Measurements from ENCODE around the gene SCYGR1. TPM values are rescaled to one million over a fixed set of nuclear protein-coding genes. Genes with fewer than 3 reads are reported as not detected.

The SCYGR1 gene
- total RNA-seq, 2 experiments from 2014 or later = not detected

- no peaks in the 10 kb centered on the region for H3K36me3 ChIP-seq (ENCODE audit: insufficient read depth, low read length)
- CTCF ChIA-PET = interaction anchor here (0.6 kb wide), 1 partner anchor 509 kb away, joined by 3 read pairs; no protein-coding TSS in a partner anchor
- no peak overlapping the region for H3K27ac Mint-ChIP-seq
- no peaks in the 10 kb centered on the region for H3K9me3 Mint-ChIP-seq
- ATAC-seq (ENCODE audit: poor library complexity) = no peak
- H3K27me3 ChIP-seq (ENCODE audit: control insufficient read depth in 1 of 2, insufficient read depth in 2 of 2, low read length in 2 of 2) = no peaks in the 10 kb centered on the region
- no peak for TF ChIP-seq CTCF (IDR thresholded peaks at IDR 0.05)
- H3K27me3 Mint-ChIP-seq = no peaks in the 10 kb centered on the region
- no peaks in the 10 kb centered on the region for H3K36me3 Mint-ChIP-seq (ENCODE audit: low read depth)
- H3K4me1 ChIP-seq (ENCODE audit: insufficient read depth, low read length) = peaks cover 3% of the 10 kb centered on the region
- intact Hi-C loops (cut with DNase I, micrococcal nuclease) = no loop called here
- H3K4me3 ChIP-seq (ENCODE audit: low read length) = no peak overlapping the region
- POLR2A ChIA-PET = no interaction called here
- no peak overlapping the region for H3K27ac ChIP-seq (ENCODE audit: low read depth in 1 of 2, low read length in 2 of 2)
- no peak for DNase-seq
- no peaks in the 10 kb centered on the region for H3K4me1 Mint-ChIP-seq (ENCODE audit: low read depth)
- no peaks in the 10 kb centered on the region for H3K9me3 ChIP-seq (ENCODE audit: control insufficient read depth in 1 of 2, insufficient read depth in 1 of 2, low read length in 2 of 2)
- no peak overlapping the region for H3K4me3 Mint-ChIP-seq
Observed at GRCh38 chr2:227398684-227399670, 11.2 kb upstream of the SCYGR1 start.

- Mint-ChIP-seq H3K9me3 (no peaks in the 10 kb centered on the region), H3K27me3 (no peaks in the 10 kb centered on the region), H3K4me1 (ENCODE audit: low read depth) (no peaks in the 10 kb centered on the region), H3K36me3 (ENCODE audit: low read depth) (no peaks in the 10 kb centered on the region), H3K4me3 (no peak overlapping the region), H3K27ac (no peak overlapping the region)
- no peak for DNase-seq
- ChIA-PET POLR2A (no interaction called here), CTCF (interaction anchor here (0.6 kb wide), 1 partner anchor 13 kb away, joined by 3 read pairs; no protein-coding TSS in a partner anchor)
- no peak for TF ChIP-seq CTCF (IDR thresholded peaks at IDR 0.05)
- H3K27me3 ChIP-seq (ENCODE audit: control insufficient read depth in 1 of 2, insufficient read depth in 2 of 2, low read length in 2 of 2) = no peaks in the 10 kb centered on the region
- peaks cover 3% of the 10 kb centered on the region for H3K4me1 ChIP-seq (ENCODE audit: insufficient read depth, low read length)
- intact Hi-C loops (cut with DNase I, micrococcal nuclease) = no loop called here
- H3K27ac ChIP-seq (ENCODE audit: low read depth in 1 of 2, low read length in 2 of 2) = no peak overlapping the region
- no peaks in the 10 kb centered on the region for H3K9me3 ChIP-seq (ENCODE audit: control insufficient read depth in 1 of 2, insufficient read depth in 1 of 2, low read length in 2 of 2)
- H3K36me3 ChIP-seq (ENCODE audit: insufficient read depth, low read length) = no peaks in the 10 kb centered on the region
- H3K4me3 ChIP-seq (ENCODE audit: low read length) = no peak overlapping the region
- ATAC-seq (ENCODE audit: poor library complexity) = no peak
Observed at GRCh38 chr2:227397562-227397961, 9.8 kb upstream of the SCYGR1 start.

GRCh38 chr2:227395556-227395955, 7.8 kb upstream of the SCYGR1 start:
- POLR2A ChIA-PET = no interaction called here
- H3K4me1 Mint-ChIP-seq (ENCODE audit: low read depth) = no peaks in the 10 kb centered on the region
- CTCF ChIA-PET = no interaction called here

More at GRCh38 chr2:227395556-227395955, 7.8 kb upstream of the SCYGR1 start:
- H3K4me3 ChIP-seq (ENCODE audit: low read length) = no peak overlapping the region
- Mint-ChIP-seq H3K9me3 (no peaks in the 10 kb centered on the region), H3K27ac (no peak overlapping the region), H3K4me3 (no peak overlapping the region), H3K27me3 (no peaks in the 10 kb centered on the region), H3K36me3 (ENCODE audit: low read depth) (no peaks in the 10 kb centered on the region)
- no peak for ATAC-seq (ENCODE audit: poor library complexity)
- no peaks in the 10 kb centered on the region for H3K9me3 ChIP-seq (ENCODE audit: control insufficient read depth in 1 of 2, insufficient read depth in 1 of 2, low read length in 2 of 2)
- DNase-seq = no peak
- no peak overlapping the region for H3K27ac ChIP-seq (ENCODE audit: low read depth in 1 of 2, low read length in 2 of 2)
- intact Hi-C loops (cut with DNase I, micrococcal nuclease) = no loop called here
- no peaks in the 10 kb centered on the region for H3K36me3 ChIP-seq (ENCODE audit: insufficient read depth, low read length)
- H3K4me1 ChIP-seq (ENCODE audit: insufficient read depth, low read length) = peaks cover 3% of the 10 kb centered on the region
- TF ChIP-seq CTCF (IDR thresholded peaks at IDR 0.05) = no peak
- no peaks in the 10 kb centered on the region for H3K27me3 ChIP-seq (ENCODE audit: control insufficient read depth in 1 of 2, insufficient read depth in 2 of 2, low read length in 2 of 2)

All from CD4-positive, alpha-beta T cell (primary cell).